ENCODE data around the gene ARRDC5.

The ARRDC5 gene

GRCh38 chr19:4929186-4929585, 26.5 kb upstream of the ARRDC5 start:
- Histone ChIP-seq H3K27me3 (ENCODE audit: control insufficient read depth in 1 of 2, insufficient read depth in 2 of 2, low read length in 2 of 2) (no peaks in the 10 kb centered on the region), H3K4me3 (ENCODE audit: low read length in 2 of 2) (no peak overlapping the region), H3K27ac (ENCODE audit: low read length) (no peak overlapping the region), H3K4me1 (ENCODE audit: control insufficient read depth, insufficient read depth, low read length) (no peaks in the 10 kb centered on the region), H3K9me3 (ENCODE audit: control insufficient read depth in 2 of 2, low read length in 2 of 2) (no peaks in the 10 kb centered on the region), H3K9ac (ENCODE audit: low read length in 2 of 2) (no peak overlapping the region), H3K36me3 (ENCODE audit: control insufficient read depth in 2 of 2, insufficient read depth in 2 of 2, low read length in 2 of 2) (no peaks in the 10 kb centered on the region)

GRCh38 chr19:4923276-4923747, 20.6 kb upstream of the ARRDC5 start:
- Histone ChIP-seq H3K27me3 (ENCODE audit: control insufficient read depth in 1 of 2, insufficient read depth in 2 of 2, low read length in 2 of 2) (no peaks in the 10 kb centered on the region), H3K4me3 (ENCODE audit: low read length in 2 of 2) (no peak overlapping the region), H3K9ac (ENCODE audit: low read length in 2 of 2) (no peak overlapping the region), H3K36me3 (ENCODE audit: control insufficient read depth in 2 of 2, insufficient read depth in 2 of 2, low read length in 2 of 2) (no peaks in the 10 kb centered on the region), H3K27ac (ENCODE audit: low read length) (no peak overlapping the region), H3K4me1 (ENCODE audit: control insufficient read depth, insufficient read depth, low read length) (no peaks in the 10 kb centered on the region), H3K9me3 (ENCODE audit: control insufficient read depth in 2 of 2, low read length in 2 of 2) (no peaks in the 10 kb centered on the region)

GRCh38 chr19:4922530-4923275, 20.0 kb upstream of the ARRDC5 start:
- Histone ChIP-seq H3K27ac (ENCODE audit: low read length) (no peak overlapping the region), H3K9me3 (ENCODE audit: control insufficient read depth in 2 of 2, low read length in 2 of 2) (no peaks in the 10 kb centered on the region), H3K27me3 (ENCODE audit: control insufficient read depth in 1 of 2, insufficient read depth in 2 of 2, low read length in 2 of 2) (no peaks in the 10 kb centered on the region), H3K4me1 (ENCODE audit: control insufficient read depth, insufficient read depth, low read length) (no peaks in the 10 kb centered on the region), H3K9ac (ENCODE audit: low read length in 2 of 2) (no peak overlapping the region), H3K36me3 (ENCODE audit: control insufficient read depth in 2 of 2, insufficient read depth in 2 of 2, low read length in 2 of 2) (no peaks in the 10 kb centered on the region), H3K4me3 (ENCODE audit: low read length in 2 of 2) (no peak overlapping the region)

- peak overlapping the region in 1 of 2 donors; percentile 15 for H3K4me3 ChIP-seq (ENCODE audit: low read length in 2 of 2)
- no peak overlapping the region for H3K9ac ChIP-seq (ENCODE audit: low read length in 2 of 2)
- H3K4me1 ChIP-seq (ENCODE audit: control insufficient read depth, insufficient read depth, low read length), result peaks cover 7% of the 10 kb centered on the region
- no peak overlapping the region for H3K27ac ChIP-seq (ENCODE audit: low read length)
- no peaks in the 10 kb centered on the region for H3K36me3 ChIP-seq (ENCODE audit: control insufficient read depth in 2 of 2, insufficient read depth in 2 of 2, low read length in 2 of 2)
- H3K9me3 ChIP-seq (ENCODE audit: control insufficient read depth in 2 of 2, low read length in 2 of 2), result no peaks in the 10 kb centered on the region
- H3K27me3 ChIP-seq (ENCODE audit: control insufficient read depth in 1 of 2, insufficient read depth in 2 of 2, low read length in 2 of 2), result no peaks in the 10 kb centered on the region
These were observed 13.8 kb upstream of the ARRDC5 start for GRCh38 chr19:4916292-4917082.

- peaks cover 19% of the 10 kb centered on the region for H3K4me1 ChIP-seq (ENCODE audit: control insufficient read depth, insufficient read depth, low read length)
- no peak overlapping the region for H3K9ac ChIP-seq (ENCODE audit: low read length in 2 of 2)
- H3K27me3 ChIP-seq (ENCODE audit: control insufficient read depth in 1 of 2, insufficient read depth in 2 of 2, low read length in 2 of 2), result no peaks in the 10 kb centered on the region
- H3K36me3 ChIP-seq (ENCODE audit: control insufficient read depth in 2 of 2, insufficient read depth in 2 of 2, low read length in 2 of 2), result no peaks in the 10 kb centered on the region
- no peak overlapping the region for H3K4me3 ChIP-seq (ENCODE audit: low read length in 2 of 2)
- H3K9me3 ChIP-seq (ENCODE audit: control insufficient read depth in 2 of 2, low read length in 2 of 2), result no peaks in the 10 kb centered on the region
- H3K27ac ChIP-seq (ENCODE audit: low read length), result no peak overlapping the region
These were observed 12.2 kb upstream of the ARRDC5 start for GRCh38 chr19:4914736-4915501.

GRCh38 chr19:4913996-4914735, 11.5 kb upstream of the ARRDC5 start:
- no peaks in the 10 kb centered on the region for H3K9me3 ChIP-seq (ENCODE audit: control insufficient read depth in 2 of 2, low read length in 2 of 2)
- H3K36me3 ChIP-seq (ENCODE audit: control insufficient read depth in 2 of 2, insufficient read depth in 2 of 2, low read length in 2 of 2), result no peaks in the 10 kb centered on the region
- H3K27me3 ChIP-seq (ENCODE audit: control insufficient read depth in 1 of 2, insufficient read depth in 2 of 2, low read length in 2 of 2), result peaks cover 0 to 5% of the 10 kb centered on the region in 2 donors
- no peak overlapping the region for H3K27ac ChIP-seq (ENCODE audit: low read length)
- H3K9ac ChIP-seq (ENCODE audit: low read length in 2 of 2), result no peak overlapping the region
- H3K4me1 ChIP-seq (ENCODE audit: control insufficient read depth, insufficient read depth, low read length), result peaks cover 25% of the 10 kb centered on the region
- H3K4me3 ChIP-seq (ENCODE audit: low read length in 2 of 2), result no peak overlapping the region

GRCh38 chr19:4911786-4912672, 9.3 kb upstream of the ARRDC5 start:
- Histone ChIP-seq H3K27ac (ENCODE audit: low read length) (no peak overlapping the region), H3K9ac (ENCODE audit: low read length in 2 of 2) (peak overlapping the region in 1 of 2 donors; percentile 1)

GRCh38 chr19:4911314-4911713, 8.6 kb upstream of the ARRDC5 start:
- no peaks in the 10 kb centered on the region for H3K36me3 ChIP-seq (ENCODE audit: control insufficient read depth in 2 of 2, insufficient read depth in 2 of 2, low read length in 2 of 2)
- peak overlapping the region; percentile 12 to 57 for H3K4me3 ChIP-seq (ENCODE audit: low read length in 2 of 2)
- no peaks in the 10 kb centered on the region for H3K9me3 ChIP-seq (ENCODE audit: control insufficient read depth in 2 of 2, low read length in 2 of 2)
- peaks cover 9 to 18% of the 10 kb centered on the region in 2 donors for H3K27me3 ChIP-seq (ENCODE audit: control insufficient read depth in 1 of 2, insufficient read depth in 2 of 2, low read length in 2 of 2)
- H3K27ac ChIP-seq (ENCODE audit: low read length), result no peak overlapping the region
- H3K4me1 ChIP-seq (ENCODE audit: control insufficient read depth, insufficient read depth, low read length), result peaks cover 28% of the 10 kb centered on the region
- peak overlapping the region in 1 of 2 donors; percentile 1 for H3K9ac ChIP-seq (ENCODE audit: low read length in 2 of 2)

More at GRCh38 chr19:4911786-4912672, 9.3 kb upstream of the ARRDC5 start:
- Histone ChIP-seq H3K27me3 (ENCODE audit: control insufficient read depth in 1 of 2, insufficient read depth in 2 of 2, low read length in 2 of 2) (peaks cover 9 to 18% of the 10 kb centered on the region in 2 donors), H3K4me3 (ENCODE audit: low read length in 2 of 2) (peak overlapping the region; percentile 12 to 57), H3K36me3 (ENCODE audit: control insufficient read depth in 2 of 2, insufficient read depth in 2 of 2, low read length in 2 of 2) (no peaks in the 10 kb centered on the region), H3K4me1 (ENCODE audit: control insufficient read depth, insufficient read depth, low read length) (peaks cover 28% of the 10 kb centered on the region), H3K9me3 (ENCODE audit: control insufficient read depth in 2 of 2, low read length in 2 of 2) (no peaks in the 10 kb centered on the region)

- H3K9me3 ChIP-seq (ENCODE audit: control insufficient read depth in 2 of 2, low read length in 2 of 2), result no peaks in the 10 kb centered on the region
- H3K27ac ChIP-seq (ENCODE audit: low read length), result no peak overlapping the region
- H3K9ac ChIP-seq (ENCODE audit: low read length in 2 of 2), result no peak overlapping the region
- no peaks in the 10 kb centered on the region for H3K36me3 ChIP-seq (ENCODE audit: control insufficient read depth in 2 of 2, insufficient read depth in 2 of 2, low read length in 2 of 2)
- peaks cover 28% of the 10 kb centered on the region for H3K4me1 ChIP-seq (ENCODE audit: control insufficient read depth, insufficient read depth, low read length)
- H3K27me3 ChIP-seq (ENCODE audit: control insufficient read depth in 1 of 2, insufficient read depth in 2 of 2, low read length in 2 of 2), result peaks cover 9 to 18% of the 10 kb centered on the region in 2 donors
- H3K4me3 ChIP-seq (ENCODE audit: low read length in 2 of 2), result peak overlapping the region; percentile 52 to 70
These were observed 8.0 kb upstream of the ARRDC5 start for GRCh38 chr19:4910594-4911281.

Measured in stomach smooth muscle (tissue), 2 donors.